Sigmoid colon (tissue), 4 donors: Measurements from ENCODE around the gene TAF11L14.

Experiments used
- EP300 ChIP-seq, 4 donors: sonication (generic); formaldehyde crosslinking; IDR thresholded peaks; one replicate each; pipeline ENCODE4 v1.6.1; 2017; ENCODE audit warnings: antibody characterized with exemption in 4 of 4
- POLR2A ChIP-seq, 2 donors: fragments of 450-650 bp; IDR thresholded peaks; one replicate each; pipeline ENCODE4 v1.6.1; 2016; ENCODE audit warnings: antibody characterized with exemption in 2 of 2, mild to moderate bottlenecking in 2 of 2, moderate library complexity in 2 of 2
- POLR2AphosphoS5 ChIP-seq, 4 donors: sonication (generic); formaldehyde crosslinking; IDR thresholded peaks; one replicate each; pipeline ENCODE4 v1.6.1; 2017; ENCODE audit warnings: antibody characterized with exemption in 4 of 4
- TF ChIP-seq, protein P1 (sequence below), 4 experiments: fragments of 450-650 bp in 3 of 4; fragments of 200-600 bp in 1 of 4; IDR thresholded peaks; one replicate each; pipeline ENCODE4 v1.5.1; 2016 to 2019; ENCODE audit warnings: antibody characterized with exemption in 4 of 4, mild to moderate bottlenecking in 3 of 4, moderate library complexity in 2 of 4

- TF ChIP-seq, protein P1, sequence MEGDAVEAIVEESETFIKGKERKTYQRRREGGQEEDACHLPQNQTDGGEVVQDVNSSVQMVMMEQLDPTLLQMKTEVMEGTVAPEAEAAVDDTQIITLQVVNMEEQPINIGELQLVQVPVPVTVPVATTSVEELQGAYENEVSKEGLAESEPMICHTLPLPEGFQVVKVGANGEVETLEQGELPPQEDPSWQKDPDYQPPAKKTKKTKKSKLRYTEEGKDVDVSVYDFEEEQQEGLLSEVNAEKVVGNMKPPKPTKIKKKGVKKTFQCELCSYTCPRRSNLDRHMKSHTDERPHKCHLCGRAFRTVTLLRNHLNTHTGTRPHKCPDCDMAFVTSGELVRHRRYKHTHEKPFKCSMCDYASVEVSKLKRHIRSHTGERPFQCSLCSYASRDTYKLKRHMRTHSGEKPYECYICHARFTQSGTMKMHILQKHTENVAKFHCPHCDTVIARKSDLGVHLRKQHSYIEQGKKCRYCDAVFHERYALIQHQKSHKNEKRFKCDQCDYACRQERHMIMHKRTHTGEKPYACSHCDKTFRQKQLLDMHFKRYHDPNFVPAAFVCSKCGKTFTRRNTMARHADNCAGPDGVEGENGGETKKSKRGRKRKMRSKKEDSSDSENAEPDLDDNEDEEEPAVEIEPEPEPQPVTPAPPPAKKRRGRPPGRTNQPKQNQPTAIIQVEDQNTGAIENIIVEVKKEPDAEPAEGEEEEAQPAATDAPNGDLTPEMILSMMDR (IDR thresholded peaks at IDR 0.05): no peak
- TF ChIP-seq POLR2A (IDR thresholded peaks at IDR 0.05): no peak
- TF ChIP-seq EP300 (IDR thresholded peaks at IDR 0.05): no peak
- TF ChIP-seq POLR2AphosphoS5 (IDR thresholded peaks at IDR 0.05): no peak
Measured at GRCh38 chr5:17614872-17615605, 19.2 kb upstream of the TAF11L14 start.
